DOHH2 (cell line): Measurements from ENCODE around the gene DNASE1L2.

Experiments used
- H3F3A ChIP-seq: fragments of 200-600 bp; sonication (generic), shearing (Covaris generic); 2 replicates; pipeline ENCODE4 v1.6.0; 2016; ENCODE audit warnings: antibody characterized with exemption, mild to moderate bottlenecking; ENCODE audit not compliant: control insufficient read depth, insufficient read depth
- H3K27ac ChIP-seq: fragments of 200-600 bp; sonication (generic); 2 replicates; pipeline ENCODE4 v1.5.1; 2014; ENCODE audit warnings: low read depth, mild to moderate bottlenecking, low read length, moderate library complexity
- H3K27me3 ChIP-seq: fragments of 200-600 bp; sonication (generic); 2 replicates; pipeline ENCODE4 v1.6.1; 2014; ENCODE audit warnings: mild to moderate bottlenecking, low read length, mixed read lengths; ENCODE audit not compliant: control insufficient read depth
- H3K36me3 ChIP-seq: fragments of 200-600 bp; sonication (generic); 2 replicates; pipeline ENCODE4 v1.6.1; 2014; ENCODE audit warnings: mild to moderate bottlenecking, low read length, moderate library complexity, mixed read lengths; ENCODE audit not compliant: control insufficient read depth
- H3K4me1 ChIP-seq: fragments of 200-600 bp; sonication (generic); 2 replicates; pipeline ENCODE4 v1.6.1; 2014; ENCODE audit warnings: mild to moderate bottlenecking, low read length, mixed read lengths; ENCODE audit not compliant: control insufficient read depth
- H3K4me2 ChIP-seq: fragments of 200-600 bp; sonication (generic); 2 replicates; pipeline ENCODE4 v1.6.0; 2014; ENCODE audit warnings: mild to moderate bottlenecking, low read length, moderate library complexity
- H3K4me3 ChIP-seq: fragments of 200-600 bp; sonication (generic); 2 replicates; pipeline ENCODE4 v1.5.1; 2014; ENCODE audit warnings: mild to moderate bottlenecking, low read length, mixed read lengths
- H3K79me2 ChIP-seq: fragments of 200-600 bp; sonication (generic); 2 replicates; pipeline ENCODE4 v1.6.1; 2014; ENCODE audit warnings: mild to moderate bottlenecking, low read length, mixed read lengths; ENCODE audit not compliant: control insufficient read depth
- H3K9me2 ChIP-seq: fragments of 200-600 bp; sonication (generic); replicated peaks from 2 replicates; pipeline ENCODE4 v1.6.1; 2014; ENCODE audit warnings: mild to moderate bottlenecking, low read length, mixed read lengths; ENCODE audit not compliant: control insufficient read depth
- H3K9me3 ChIP-seq: fragments of 200-600 bp; sonication (generic); 2 replicates; pipeline ENCODE4 v1.6.1; 2014; ENCODE audit warnings: antibody characterized with exemption, low read length, mixed read lengths; ENCODE audit not compliant: control insufficient read depth, insufficient read depth
- H4K20me1 ChIP-seq: fragments of 200-600 bp; sonication (generic); 2 replicates; pipeline ENCODE4 v1.6.0; 2014; ENCODE audit warnings: low read depth, mild to moderate bottlenecking, antibody characterized with exemption, low read length, moderate library complexity; ENCODE audit not compliant: control insufficient read depth, insufficient read depth
- EZH2phosphoT487 ChIP-seq: fragments of 200-600 bp; sonication (generic); IDR thresholded peaks from 2 replicates; pipeline ENCODE4 v1.6.1; 2017; ENCODE audit warnings: borderline replicate concordance, mild to moderate bottlenecking, antibody characterized with exemption, low read length, moderate library complexity, mixed read lengths
- TF ChIP-seq, protein P1 (sequence below): fragments of 200-600 bp; sonication (generic); IDR thresholded peaks from one replicate; pipeline ENCODE4 v1.5.1; 2014; ENCODE audit warnings: antibody characterized with exemption, mild to moderate bottlenecking, low read depth, low read length; ENCODE audit not compliant: poor library complexity, severe bottlenecking

DNASE1L2 gene

DNA sequence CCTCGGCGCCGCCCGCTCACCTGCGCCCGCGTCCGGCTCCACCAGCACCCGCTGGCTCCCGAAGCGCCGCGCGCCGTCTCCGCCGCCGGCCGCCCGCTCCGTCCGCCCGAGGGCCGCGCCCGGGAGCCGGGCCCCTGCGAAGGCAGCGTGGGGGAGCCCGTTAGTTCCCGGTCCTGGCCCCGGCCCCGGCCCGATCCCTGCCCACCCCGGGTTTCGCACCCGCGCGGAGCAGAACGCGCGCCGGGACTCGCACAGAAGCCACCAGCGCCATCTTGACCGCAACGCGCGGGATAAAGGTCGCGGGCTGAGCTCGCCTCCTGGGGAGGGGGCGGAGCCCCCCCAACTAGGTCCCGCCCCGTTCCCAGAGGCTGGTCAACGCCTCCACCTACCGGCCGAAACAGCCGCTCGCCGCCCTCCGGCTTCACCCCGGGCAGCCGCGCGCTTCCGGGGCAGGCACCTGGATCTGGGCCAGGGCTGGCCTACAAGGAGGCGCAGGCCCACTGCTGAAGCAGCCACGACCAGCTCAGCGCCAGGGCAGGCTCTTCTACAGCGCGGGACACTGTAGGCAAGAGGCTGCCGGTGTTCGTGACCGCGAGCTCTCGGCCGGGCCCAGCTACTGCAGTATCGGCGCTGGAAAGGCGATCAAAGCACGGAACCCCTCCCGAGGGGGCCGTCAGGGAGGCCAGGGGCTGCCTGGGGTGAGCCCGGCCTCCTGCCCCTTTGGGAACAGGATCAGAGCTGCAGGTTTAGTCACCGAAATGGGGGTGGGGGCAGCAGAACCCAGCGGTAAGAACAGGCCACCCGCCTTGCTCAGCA is 15.3 kb downstream of the DNASE1L2 start, which contains the start of gene ECI1:
Gene ECI1 (minus strand): TSS at position 292 of the 816 bp plus-strand sequence. CDS start 21 bp downstream, at position 271.
- Histone ChIP-seq H3K79me2 (peaks cover 31% of the 10 kb centered on the region), H3K27me3 (no peaks in the 10 kb centered on the region), H3K4me3 (peak within 1 kb of the TSS; percentile 95), H3K9me2 (no peaks in the 10 kb centered on the region), H3F3A (peaks cover 36% of the 10 kb centered on the region), H3K27ac (peak within 1 kb of the TSS; percentile 68), H4K20me1 (0 out of 2 replicates have a peak, but pooled peaks cover 3% of the 10 kb centered on the region), H3K9me3 (no peaks in the 10 kb centered on the region), H3K36me3 (peaks cover 56% of the 10 kb centered on the region), H3K4me2 (peak within 1 kb of the TSS; percentile 95), H3K4me1 (peaks cover 27% of the 10 kb centered on the region)
- TF ChIP-seq, protein P1, sequence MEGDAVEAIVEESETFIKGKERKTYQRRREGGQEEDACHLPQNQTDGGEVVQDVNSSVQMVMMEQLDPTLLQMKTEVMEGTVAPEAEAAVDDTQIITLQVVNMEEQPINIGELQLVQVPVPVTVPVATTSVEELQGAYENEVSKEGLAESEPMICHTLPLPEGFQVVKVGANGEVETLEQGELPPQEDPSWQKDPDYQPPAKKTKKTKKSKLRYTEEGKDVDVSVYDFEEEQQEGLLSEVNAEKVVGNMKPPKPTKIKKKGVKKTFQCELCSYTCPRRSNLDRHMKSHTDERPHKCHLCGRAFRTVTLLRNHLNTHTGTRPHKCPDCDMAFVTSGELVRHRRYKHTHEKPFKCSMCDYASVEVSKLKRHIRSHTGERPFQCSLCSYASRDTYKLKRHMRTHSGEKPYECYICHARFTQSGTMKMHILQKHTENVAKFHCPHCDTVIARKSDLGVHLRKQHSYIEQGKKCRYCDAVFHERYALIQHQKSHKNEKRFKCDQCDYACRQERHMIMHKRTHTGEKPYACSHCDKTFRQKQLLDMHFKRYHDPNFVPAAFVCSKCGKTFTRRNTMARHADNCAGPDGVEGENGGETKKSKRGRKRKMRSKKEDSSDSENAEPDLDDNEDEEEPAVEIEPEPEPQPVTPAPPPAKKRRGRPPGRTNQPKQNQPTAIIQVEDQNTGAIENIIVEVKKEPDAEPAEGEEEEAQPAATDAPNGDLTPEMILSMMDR = peak; percentile 59
- TF ChIP-seq EZH2phosphoT487 = no peak

DNA sequence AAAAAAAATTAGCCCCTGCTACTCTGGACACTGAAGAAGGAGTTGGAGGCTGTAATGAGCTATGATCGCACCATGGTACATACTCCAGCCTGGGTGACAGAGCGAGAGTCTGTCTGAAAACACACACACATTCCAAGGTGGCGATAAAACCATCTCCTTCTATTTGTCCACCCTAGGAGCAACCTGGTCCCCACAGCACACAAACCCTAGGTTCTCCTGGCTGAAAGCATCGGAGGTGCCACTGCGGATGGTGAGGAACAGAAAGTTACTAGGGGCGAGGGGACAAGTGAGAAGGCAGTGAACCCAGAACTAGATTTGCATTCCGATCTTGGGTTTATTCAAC is 16.5 kb downstream of the DNASE1L2 start:
- Histone ChIP-seq H3K4me3 (no peak overlapping the region), H3K4me2 (no peak overlapping the region), H3K36me3 (peaks cover 66% of the 10 kb centered on the region)

DNA sequence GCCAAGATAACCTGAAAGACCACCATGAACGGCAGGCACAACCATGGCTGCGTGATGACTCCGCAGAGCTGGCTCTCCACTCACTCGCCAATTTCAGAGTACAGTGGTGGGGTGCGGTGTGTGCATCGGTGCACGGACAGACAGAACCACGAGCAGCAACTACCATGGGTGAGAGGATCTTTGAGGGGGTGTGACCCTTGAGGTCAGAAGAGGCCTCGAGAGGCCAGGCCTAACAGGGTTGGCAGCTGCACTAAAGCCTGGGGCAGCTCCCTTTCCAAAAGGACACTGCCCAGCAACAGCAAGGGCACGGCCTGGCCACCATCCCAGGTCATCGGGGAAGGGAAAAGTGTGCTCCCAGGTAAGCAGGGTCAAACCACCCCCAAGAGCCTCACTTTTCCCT is 17.0 kb downstream of the DNASE1L2 start:
- Histone ChIP-seq H3K27ac (peak overlapping the region; percentile 68), H3K4me2 (no peak overlapping the region), H4K20me1 (0 out of 2 replicates have a peak, but pooled peaks cover 9% of the 10 kb centered on the region), H3K79me2 (peaks cover 44% of the 10 kb centered on the region), H3K36me3 (peaks cover 71% of the 10 kb centered on the region), H3K4me1 (peaks cover 27% of the 10 kb centered on the region), H3K4me3 (no peak overlapping the region), H3K27me3 (no peaks in the 10 kb centered on the region), H3F3A (peaks cover 43% of the 10 kb centered on the region), H3K9me3 (no peaks in the 10 kb centered on the region), H3K9me2 (no peaks in the 10 kb centered on the region)
- no peak for TF ChIP-seq EZH2phosphoT487
- TF ChIP-seq, protein P1 = no peak

More for the DNA sequence above, 16.5 kb downstream of the DNASE1L2 start:
- H3K27me3 ChIP-seq = no peaks in the 10 kb centered on the region
- H3K9me2 ChIP-seq = no peaks in the 10 kb centered on the region
- no peak for TF ChIP-seq EZH2phosphoT487
- TF ChIP-seq, protein P1 = no peak
- peaks cover 42% of the 10 kb centered on the region for H3K79me2 ChIP-seq
- no peaks in the 10 kb centered on the region for H3K9me3 ChIP-seq
- H3F3A ChIP-seq = peaks cover 39% of the 10 kb centered on the region
- H3K27ac ChIP-seq = peak overlapping the region; percentile 68
- H4K20me1 ChIP-seq = 0 out of 2 replicates have a peak, but pooled peaks cover 8% of the 10 kb centered on the region
- peaks cover 27% of the 10 kb centered on the region for H3K4me1 ChIP-seq
